GM12864 (cell line): ENCODE data around the gene GCNA.

Experiments
- DNase-seq: peaks from one replicate; pipeline ENCODE4 v3.0.0-alpha.2; 2011; ENCODE audit warnings: low read depth
- H3K4me3 ChIP-seq: 2 replicates; pipeline ENCODE4 v1.5.1; 2011; ENCODE audit warnings: mild to moderate bottlenecking, low read depth, low read length, control low read depth
- CTCF ChIP-seq: IDR thresholded peaks from 2 replicates; pipeline ENCODE4 v1.5.1; 2011; ENCODE audit warnings: low read depth, mild to moderate bottlenecking, moderate library complexity, low read length, control low read depth, inconsistent platforms; ENCODE audit errors: missing control alignments

Gene GCNA

GRCh38 chrX:71629467-71629866 lies 51.2 kb downstream of the GCNA start:
- DNase-seq: no peak
- TF ChIP-seq CTCF: no peak
- H3K4me3 ChIP-seq: no peak overlapping the region

GRCh38 chrX:71632923-71633657 lies 54.9 kb downstream of the GCNA start:
- no peak for TF ChIP-seq CTCF
- no peak for DNase-seq
- H3K4me3 ChIP-seq: no peak overlapping the region

GRCh38 chrX:71634366-71634765 lies 56.1 kb downstream of the GCNA start:
- H3K4me3 ChIP-seq: no peak overlapping the region

GRCh38 chrX:71636438-71637252 lies 58.4 kb downstream of the GCNA start:
- TF ChIP-seq CTCF: no peak

More at GRCh38 chrX:71634366-71634765, 56.1 kb downstream of the GCNA start:
- TF ChIP-seq CTCF: no peak
- DNase-seq: no peak

GRCh38 chrX:71637253-71637618 lies 59.0 kb downstream of the GCNA start:
- no peak overlapping the region for H3K4me3 ChIP-seq
- no peak for TF ChIP-seq CTCF
- DNase-seq: no peak

More at GRCh38 chrX:71636438-71637252, 58.4 kb downstream of the GCNA start:
- no peak overlapping the region for H3K4me3 ChIP-seq
- no peak for DNase-seq

GRCh38 chrX:71637848-71638247 lies 59.6 kb downstream of the GCNA start:
- peak overlapping the region; percentile 23; the same call in 1 of the 2 replicates for H3K4me3 ChIP-seq
- no peak for TF ChIP-seq CTCF
- DNase-seq: no peak
